Right ventricle myocardium inferior (tissue), 1 donor: ENCODE measurements around the gene POU1F1. TPM values are rescaled to one million over a fixed set of nuclear protein-coding genes. Genes with fewer than 3 reads are reported as not detected.

Source experiments
- microRNA-seq: library from miRNA; unstranded; fragments of <30 nt; microRNA quantifications from one replicate; pipeline ENCODE4 v1.2.0, GENCODE V29; 2020
- total RNA-seq: library from RNA; stranded (reverse); fragmentation: NEBNext Ultra II Directional; extraction: Animal tissue kit (Norgen Biotek cat#: 25700); gene quantifications from one replicate; pipeline ENCODE4 v1.2.1, GENCODE V29; 2021
- donor health status: DM: no; HTN: yes; CAD: no; lungs with severe emphysema.

The POU1F1 gene
- total RNA-seq, 1 donor from 2014 or later = not detected

Small RNAs within 50 kb of the gene (microRNA-seq; reads per million reads assigned to microRNA genes)
- not detected for gene MIR4795

Other genes with a start within 250 kb of the POU1F1 start
- 33.5 TPM for gene CHMP2B, start 49.3 kb downstream of the POU1F1 start, total RNA-seq